Measurements from ENCODE around the gene MAGT1. TPM values are rescaled to one million over a fixed set of nuclear protein-coding genes. Genes with fewer than 3 reads are reported as not detected.

MAGT1 gene
- total RNA-seq, 1 experiment from 2014 or later, result 37.1 TPM

GRCh38 chrX:77901506-77901905 is 6.3 kb upstream of the MAGT1 start:
- Mint-ChIP-seq H3K27ac (no peak overlapping the region), H3K27me3 (ENCODE audit: low read depth) (no peaks in the 10 kb centered on the region), H3K4me3 (peak overlapping the region; percentile 98), H3K9me3 (no peaks in the 10 kb centered on the region), H3K4me1 (peaks cover 7% of the 10 kb centered on the region), H3K36me3 (peaks cover 34% of the 10 kb centered on the region)
- ATAC-seq (no peak), DNase-seq (ENCODE audit: low spot score) (no peak)
- no peak for TF ChIP-seq ZNF423 (CRISPR knock-in tag; IDR thresholded peaks at IDR 0.05)
- TF ChIP-seq ZBTB43 (CRISPR knock-in tag; IDR thresholded peaks at IDR 0.05), result no peak
- no peak for TF ChIP-seq CDX4 (CRISPR knock-in tag; IDR thresholded peaks at IDR 0.05; ENCODE audit: borderline replicate concordance)
- no peak for TF ChIP-seq HMGXB4 (CRISPR knock-in tag; IDR thresholded peaks at IDR 0.05)
- no peak for TF ChIP-seq ZNF232 (CRISPR knock-in tag; IDR thresholded peaks at IDR 0.05)
- TF ChIP-seq NFYB (CRISPR knock-in tag; conservative IDR thresholded peaks at IDR 0.05; ENCODE audit: low read depth), result no peak
- TF ChIP-seq CREB1 (CRISPR knock-in tag; IDR thresholded peaks at IDR 0.05), result no peak
- CTCF ChIA-PET, result no interaction called here
- POLR2A ChIA-PET, result no interaction called here

DNA sequence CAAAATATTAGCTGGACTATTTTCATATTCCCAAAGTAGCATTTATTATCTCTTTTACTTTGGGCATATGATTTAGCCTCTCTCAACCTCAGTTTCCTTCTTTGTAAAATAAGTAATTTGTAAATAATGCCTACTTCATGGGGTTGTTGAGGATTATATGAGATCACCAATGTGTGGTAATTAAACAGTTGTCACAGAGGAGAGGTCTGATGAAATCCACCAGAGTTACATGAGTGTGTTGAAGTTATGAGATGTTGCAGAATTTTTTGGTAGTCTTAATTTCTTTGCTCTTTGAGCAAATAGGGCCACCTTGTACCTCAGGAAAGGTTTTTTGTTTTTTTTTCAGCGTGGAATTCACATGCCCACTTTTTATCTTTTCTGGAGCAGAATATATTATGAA is 5.5 kb upstream of the MAGT1 start:
- peaks cover 34% of the 10 kb centered on the region for H3K36me3 Mint-ChIP-seq
- H3K27me3 Mint-ChIP-seq (ENCODE audit: low read depth), result no peaks in the 10 kb centered on the region
- no peak for TF ChIP-seq TCF7 (CRISPR knock-in tag; IDR thresholded peaks at IDR 0.05; ENCODE audit: low read depth)
- no peak for TF ChIP-seq RELA (CRISPR knock-in tag; IDR thresholded peaks at IDR 0.05; ENCODE audit: borderline replicate concordance)
- no peak for TF ChIP-seq FOXP1 (CRISPR knock-in tag; IDR thresholded peaks at IDR 0.05; ENCODE audit: borderline replicate concordance)
- TF ChIP-seq CTCF (IDR thresholded peaks at IDR 0.05), result no peak
- no peak for TF ChIP-seq TEAD4 (CRISPR knock-in tag; IDR thresholded peaks at IDR 0.05)
- TF ChIP-seq ZNF425 (CRISPR knock-in tag; conservative IDR thresholded peaks at IDR 0.05), result no peak
- TF ChIP-seq NFYB (CRISPR knock-in tag; conservative IDR thresholded peaks at IDR 0.05; ENCODE audit: low read depth), result no peak
- TF ChIP-seq ESRRA (CRISPR knock-in tag; IDR thresholded peaks at IDR 0.05; ENCODE audit: borderline replicate concordance), result no peak
- TF ChIP-seq PREB (CRISPR knock-in tag; IDR thresholded peaks at IDR 0.05; ENCODE audit: borderline replicate concordance), result no peak
- TF ChIP-seq, protein P1, sequence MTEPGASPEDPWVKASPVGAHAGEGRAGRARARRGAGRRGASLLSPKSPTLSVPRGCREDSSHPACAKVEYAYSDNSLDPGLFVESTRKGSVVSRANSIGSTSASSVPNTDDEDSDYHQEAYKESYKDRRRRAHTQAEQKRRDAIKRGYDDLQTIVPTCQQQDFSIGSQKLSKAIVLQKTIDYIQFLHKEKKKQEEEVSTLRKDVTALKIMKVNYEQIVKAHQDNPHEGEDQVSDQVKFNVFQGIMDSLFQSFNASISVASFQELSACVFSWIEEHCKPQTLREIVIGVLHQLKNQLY (CRISPR knock-in tag; IDR thresholded peaks at IDR 0.05), result no peak
- no peak for TF ChIP-seq GABPB1 (CRISPR knock-in tag; IDR thresholded peaks at IDR 0.05)
- TF ChIP-seq JAZF1 (CRISPR knock-in tag; IDR thresholded peaks at IDR 0.05), result no peak
- TF ChIP-seq, protein P2, sequence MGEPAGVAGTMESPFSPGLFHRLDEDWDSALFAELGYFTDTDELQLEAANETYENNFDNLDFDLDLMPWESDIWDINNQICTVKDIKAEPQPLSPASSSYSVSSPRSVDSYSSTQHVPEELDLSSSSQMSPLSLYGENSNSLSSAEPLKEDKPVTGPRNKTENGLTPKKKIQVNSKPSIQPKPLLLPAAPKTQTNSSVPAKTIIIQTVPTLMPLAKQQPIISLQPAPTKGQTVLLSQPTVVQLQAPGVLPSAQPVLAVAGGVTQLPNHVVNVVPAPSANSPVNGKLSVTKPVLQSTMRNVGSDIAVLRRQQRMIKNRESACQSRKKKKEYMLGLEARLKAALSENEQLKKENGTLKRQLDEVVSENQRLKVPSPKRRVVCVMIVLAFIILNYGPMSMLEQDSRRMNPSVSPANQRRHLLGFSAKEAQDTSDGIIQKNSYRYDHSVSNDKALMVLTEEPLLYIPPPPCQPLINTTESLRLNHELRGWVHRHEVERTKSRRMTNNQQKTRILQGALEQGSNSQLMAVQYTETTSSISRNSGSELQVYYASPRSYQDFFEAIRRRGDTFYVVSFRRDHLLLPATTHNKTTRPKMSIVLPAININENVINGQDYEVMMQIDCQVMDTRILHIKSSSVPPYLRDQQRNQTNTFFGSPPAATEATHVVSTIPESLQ (CRISPR knock-in tag; IDR thresholded peaks at IDR 0.05), result no peak
- ChIA-PET POLR2A (interaction anchor here (2.4 kb wide), 1 partner anchor 9 kb away, joined by 13 read pairs; the partner anchor contains the start of gene ATP7A), CTCF (no interaction called here)
- DNase-seq (ENCODE audit: low spot score) (no peak), ATAC-seq (no peak)
- peak overlapping the region; percentile 98 for H3K4me3 Mint-ChIP-seq
- peaks cover 7% of the 10 kb centered on the region for H3K4me1 Mint-ChIP-seq
- peak overlapping the region; percentile 19; the same call in 1 of the 2 replicates for H3K27ac Mint-ChIP-seq
- no peaks in the 10 kb centered on the region for H3K9me3 Mint-ChIP-seq

All from WTC11 (cell line).